GM12865 (cell line): ENCODE results near the gene LENG8.

Source experiments
- DNase-seq: peaks from one replicate; pipeline ENCODE4 v3.0.0; 2010; ENCODE audit warnings: low read depth
- H3K4me3 ChIP-seq: 2 replicates; pipeline ENCODE4 v1.5.1; 2011; ENCODE audit warnings: mild to moderate bottlenecking, low read depth, low read length, control low read depth
- TF ChIP-seq, protein P1 (sequence below): IDR thresholded peaks from 2 replicates; pipeline ENCODE4 v1.5.1; 2011; ENCODE audit warnings: low read length, control low read depth, low read depth, inconsistent platforms; ENCODE audit not compliant: insufficient read depth; ENCODE audit errors: missing control alignments

Gene LENG8

DNA sequence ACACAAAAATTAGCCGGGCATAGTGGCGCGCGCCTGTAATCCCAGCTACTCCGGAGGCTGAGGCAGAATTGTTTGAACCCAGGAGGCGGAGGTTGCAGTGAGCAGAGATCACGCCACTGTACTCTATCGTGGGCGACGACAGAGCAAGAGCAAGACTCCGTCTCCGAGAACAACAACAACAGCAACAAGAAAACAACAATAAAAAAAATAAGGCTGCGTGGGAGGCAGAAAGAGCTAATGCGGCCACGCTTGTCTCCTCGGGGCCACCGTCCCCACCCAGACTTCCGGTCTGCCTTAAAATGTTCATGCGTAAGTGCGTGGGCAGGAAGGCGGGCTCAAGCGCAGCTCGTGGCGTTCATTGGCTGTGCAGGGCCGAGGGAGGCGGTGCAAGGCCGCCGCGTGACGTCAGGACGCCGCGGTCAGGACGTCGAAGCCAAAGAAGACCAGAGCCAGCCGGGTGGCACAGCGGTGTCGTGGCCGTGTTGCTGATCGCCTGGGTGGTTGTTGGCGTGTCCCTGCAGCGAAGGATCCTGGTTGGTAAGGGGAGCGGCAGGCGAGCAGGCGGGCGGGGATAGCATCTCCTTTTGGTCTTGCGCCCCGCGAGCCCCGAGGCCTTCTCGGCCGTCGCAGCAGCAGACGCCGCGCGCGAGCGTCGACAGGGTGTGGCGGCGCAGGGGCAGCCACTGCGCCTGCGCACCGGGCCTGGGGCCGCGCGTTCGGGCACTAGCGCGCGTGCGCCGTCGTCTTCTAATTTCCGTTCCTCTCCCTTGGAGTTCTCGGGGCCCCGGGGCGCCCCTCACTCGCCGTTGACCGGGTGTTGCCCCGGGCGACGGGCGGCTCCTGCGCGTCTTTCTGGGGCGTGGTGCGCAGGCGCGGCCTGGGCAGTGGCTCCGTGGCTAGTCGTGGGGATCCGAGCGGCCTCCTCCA, at the start of gene LENG8:
Gene LENG8, plus strand, starts transcription at position 426 of the 927 bp plus-strand sequence. CDS start 2,146 bp downstream, outside the sequence.
- TF ChIP-seq, protein P1, sequence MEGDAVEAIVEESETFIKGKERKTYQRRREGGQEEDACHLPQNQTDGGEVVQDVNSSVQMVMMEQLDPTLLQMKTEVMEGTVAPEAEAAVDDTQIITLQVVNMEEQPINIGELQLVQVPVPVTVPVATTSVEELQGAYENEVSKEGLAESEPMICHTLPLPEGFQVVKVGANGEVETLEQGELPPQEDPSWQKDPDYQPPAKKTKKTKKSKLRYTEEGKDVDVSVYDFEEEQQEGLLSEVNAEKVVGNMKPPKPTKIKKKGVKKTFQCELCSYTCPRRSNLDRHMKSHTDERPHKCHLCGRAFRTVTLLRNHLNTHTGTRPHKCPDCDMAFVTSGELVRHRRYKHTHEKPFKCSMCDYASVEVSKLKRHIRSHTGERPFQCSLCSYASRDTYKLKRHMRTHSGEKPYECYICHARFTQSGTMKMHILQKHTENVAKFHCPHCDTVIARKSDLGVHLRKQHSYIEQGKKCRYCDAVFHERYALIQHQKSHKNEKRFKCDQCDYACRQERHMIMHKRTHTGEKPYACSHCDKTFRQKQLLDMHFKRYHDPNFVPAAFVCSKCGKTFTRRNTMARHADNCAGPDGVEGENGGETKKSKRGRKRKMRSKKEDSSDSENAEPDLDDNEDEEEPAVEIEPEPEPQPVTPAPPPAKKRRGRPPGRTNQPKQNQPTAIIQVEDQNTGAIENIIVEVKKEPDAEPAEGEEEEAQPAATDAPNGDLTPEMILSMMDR: no peak
- H3K4me3 ChIP-seq: peak within 1 kb of the TSS; percentile 83
- peak; percentile 99 for DNase-seq

DNA sequence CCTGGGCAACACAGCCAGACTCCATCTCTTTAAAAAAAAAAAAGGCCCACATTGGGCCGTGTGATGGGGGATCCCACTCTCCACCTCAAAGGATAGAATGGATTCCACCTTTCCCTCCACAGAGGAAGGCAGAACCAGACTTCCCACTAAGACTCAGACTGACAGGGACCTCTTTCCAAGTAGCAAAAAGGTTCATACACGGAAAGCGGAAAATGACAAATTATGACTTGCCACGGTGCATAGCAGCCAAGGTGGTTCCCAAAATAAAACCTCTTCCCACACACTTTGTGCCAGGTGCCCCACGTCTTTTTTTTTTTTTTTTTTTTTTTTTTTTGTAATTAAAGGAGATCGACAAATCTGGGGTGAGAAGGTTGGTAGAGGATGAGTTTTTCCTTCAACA, 48.1 kb upstream of the LENG8 start:
- TF ChIP-seq, protein P1: no peak
- no peak for DNase-seq
- H3K4me3 ChIP-seq: no peak overlapping the region

DNA sequence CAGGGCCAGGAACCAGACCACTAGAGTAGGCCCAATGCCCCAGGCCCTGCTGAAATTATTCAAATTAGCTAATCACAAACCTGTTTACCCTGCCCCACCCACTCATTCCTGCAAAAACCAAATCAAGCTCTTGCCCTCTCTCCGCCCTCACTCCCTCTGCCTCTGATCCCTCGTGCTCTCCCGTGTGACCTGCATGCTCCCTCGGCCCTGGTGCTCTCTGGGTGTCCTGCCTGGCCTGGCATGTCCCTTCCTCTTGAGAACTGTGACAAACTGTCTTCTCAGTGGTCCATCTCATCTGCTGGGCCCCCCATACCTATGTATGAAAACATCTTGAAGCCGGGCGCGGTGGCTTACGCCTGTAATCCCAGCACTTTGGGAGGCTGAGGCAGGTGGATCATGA, 45.9 kb upstream of the LENG8 start:
- no peak for DNase-seq
- TF ChIP-seq, protein P1: no peak
- no peak overlapping the region for H3K4me3 ChIP-seq

DNA sequence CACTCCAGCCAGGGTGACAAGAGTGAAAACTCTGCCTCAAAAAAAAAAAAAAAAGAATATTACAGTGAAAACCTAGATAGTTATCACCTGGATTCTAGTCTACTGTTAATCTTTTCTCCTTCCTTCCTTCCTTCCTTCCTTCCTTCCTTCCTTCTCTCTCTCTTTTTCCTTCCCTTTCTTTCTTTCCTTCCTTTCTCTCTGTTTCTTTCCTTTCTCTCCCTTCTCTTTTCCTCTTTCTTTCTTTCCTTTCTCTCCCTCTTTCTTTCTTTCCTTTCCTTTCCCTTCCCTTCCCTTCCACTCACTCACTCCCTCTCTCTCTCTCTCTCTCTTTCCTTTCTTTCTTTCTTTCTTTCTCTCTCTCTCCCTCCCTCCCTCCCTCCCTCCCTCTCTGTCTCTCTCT, 43.4 kb upstream of the LENG8 start:
- no peak for DNase-seq
- H3K4me3 ChIP-seq: no peak overlapping the region
- TF ChIP-seq, protein P1: no peak

DNA sequence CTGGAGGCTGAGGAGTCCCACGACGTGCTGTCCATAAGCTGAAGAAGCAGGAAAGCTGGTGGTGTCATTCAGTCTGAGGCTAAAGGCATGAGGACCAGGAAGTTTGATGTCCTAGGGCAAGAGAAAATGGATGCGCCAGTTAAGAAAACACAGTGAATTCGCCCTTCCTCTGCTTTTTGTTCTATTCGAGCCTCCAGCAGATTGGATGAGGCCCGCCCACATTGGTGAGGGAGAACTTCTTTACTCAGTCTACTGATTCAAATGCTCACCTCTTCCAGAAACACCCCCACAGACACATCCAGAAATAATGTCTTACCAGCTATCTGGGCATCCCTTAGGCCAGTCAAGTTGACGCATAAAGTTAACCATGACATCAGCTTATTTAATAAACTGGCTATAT, 41.2 kb upstream of the LENG8 start:
- TF ChIP-seq, protein P1: no peak
- no peak overlapping the region for H3K4me3 ChIP-seq
- no peak for DNase-seq

DNA sequence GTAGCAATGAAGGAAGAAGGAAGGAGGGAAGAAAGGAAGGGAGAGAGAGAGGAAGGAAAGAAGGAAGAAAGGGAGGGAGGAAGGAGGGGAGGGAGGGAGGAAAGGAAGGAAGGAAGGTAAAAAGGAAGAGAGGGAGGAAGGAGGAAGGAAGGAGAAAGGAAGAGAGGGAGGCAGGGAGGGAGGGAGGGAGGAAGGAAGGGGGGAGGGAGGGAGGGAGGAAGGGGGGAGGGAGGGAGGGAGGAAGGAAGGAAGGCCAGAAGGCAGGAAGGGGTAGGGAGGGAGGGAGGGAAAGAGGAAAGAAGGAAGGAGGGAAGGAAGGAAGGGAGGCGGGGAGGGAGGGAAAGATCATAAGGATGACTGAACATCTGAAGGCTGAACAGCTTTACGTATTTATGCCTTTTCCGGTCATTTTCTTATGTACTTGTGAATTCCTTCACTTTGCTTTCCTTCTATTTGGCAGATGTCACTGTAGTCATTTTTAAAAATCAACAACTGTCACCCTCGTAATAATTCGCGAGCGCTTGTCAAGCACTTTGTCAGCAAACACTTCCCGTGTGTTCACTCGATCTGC, 40.5 kb upstream of the LENG8 start:
- TF ChIP-seq, protein P1: no peak
- no peak for DNase-seq
- no peak overlapping the region for H3K4me3 ChIP-seq
